ENCODE measurements around the gene PRXL2A. TPM values are rescaled to one million over a fixed set of nuclear protein-coding genes. Genes with fewer than 3 reads are reported as not detected.

PRXL2A gene
- total RNA-seq, 1 donor from 2014 or later, result 117 TPM

- intact Hi-C loops (cut with DNase I), result no loop called here
- peak; percentile 19 for ATAC-seq
- no peak for DNase-seq (ENCODE audit: low spot score)
Measured at GRCh38 chr10:80485946-80486764, 77.8 kb downstream of the PRXL2A start.

Other genes with a start within 250 kb of the PRXL2A start
- gene ANXA11, start 203.0 kb upstream of the PRXL2A start, total RNA-seq, result 205 TPM
- gene MAT1A, start 118.9 kb upstream of the PRXL2A start, total RNA-seq, result not detected
- not detected for gene DYDC1, start 51.8 kb upstream of the PRXL2A start, total RNA-seq
- gene DYDC2, start 51.8 kb upstream of the PRXL2A start, total RNA-seq, result not detected
- gene TSPAN14, start 45.8 kb downstream of the PRXL2A start, total RNA-seq, result 103 TPM
- 0.18 TPM for gene SH2D4B, start 129.4 kb downstream of the PRXL2A start, total RNA-seq

All from sciatic nerve (tissue), 2 donors.